IMR-90 (cell line): ENCODE results near the gene GALNT16. TPM values are rescaled to one million over a fixed set of nuclear protein-coding genes. Genes with fewer than 3 reads are reported as not detected.

Experiments used
- ATAC-seq: fragments of 200-7000 bp; cut with Tn5 transposase; 2 replicates; pipeline ENCODE4 v1.9.1; 2020; ENCODE audit warnings: low read depth, mild to moderate bottlenecking, moderate library complexity
- BruUV-seq: library from RNA; stranded (reverse); fragments of 400-500 nt; replicated peaks from 2 replicates; lab custom pipeline; 2021; lab: Mats Ljungman, UMichigan
- CTCF ChIA-PET: fragments of 300-600 bp; formaldehyde crosslinking; extraction: SDS; loops from one replicate; lab custom pipeline; 2021; ENCODE audit warnings: antibody characterized with exemption; lab: Yijun Ruan, JAX
- POLR2A ChIA-PET: fragments of 300-600 bp; sonication (Branson Sonifier 250); formaldehyde crosslinking; loops from one replicate; lab custom pipeline; 2022; ENCODE audit warnings: antibody characterized with exemption; ENCODE audit not compliant: unreplicated experiment; lab: Charles Lee
- DNase-seq: peaks from one replicate; pipeline ENCODE4 v3.0.0; 2013
- H2AFZ ChIP-seq: replicated peaks from 2 replicates; pipeline ENCODE3; 2013; ENCODE audit warnings: low read length, mild to moderate bottlenecking; ENCODE audit not compliant: poor library complexity
- H2AK5ac ChIP-seq: 2 replicates; pipeline ENCODE4 v1.6.1; 2013; ENCODE audit warnings: low read depth, low read length, inconsistent platforms
- H2AK9ac ChIP-seq: replicated peaks from 2 replicates; pipeline ENCODE3; 2013; ENCODE audit warnings: mild to moderate bottlenecking, low read depth, low read length, moderate library complexity; ENCODE audit not compliant: poor library complexity
- H2BK120ac ChIP-seq: 2 replicates; pipeline ENCODE4 v1.6.1; 2013; ENCODE audit warnings: low read depth, low read length, inconsistent platforms
- H2BK15ac ChIP-seq: 3 replicates; pipeline ENCODE4 v1.6.1; 2013; ENCODE audit warnings: low read depth, low read length, inconsistent platforms
- H2BK20ac ChIP-seq: 2 replicates; pipeline ENCODE4 v1.6.1; 2013; ENCODE audit warnings: low read depth, mild to moderate bottlenecking, inconsistent platforms, low read length, moderate library complexity
- H2BK5ac ChIP-seq: 2 replicates; pipeline ENCODE4 v1.6.1; 2013; ENCODE audit warnings: mild to moderate bottlenecking, low read depth, low read length, inconsistent platforms; ENCODE audit not compliant: poor library complexity, severe bottlenecking
- H3K14ac ChIP-seq: replicated peaks from 2 replicates; pipeline ENCODE4 v1.6.1; 2013; ENCODE audit warnings: low read depth, low read length, inconsistent platforms
- H3K18ac ChIP-seq: 2 replicates; pipeline ENCODE4 v1.6.1; 2013; ENCODE audit warnings: low read depth, low read length, control low read depth
- H3K23ac ChIP-seq: 2 replicates; pipeline ENCODE4 v1.6.1; 2013; ENCODE audit warnings: low read depth, low read length, inconsistent platforms
- H3K27ac ChIP-seq: 2 replicates; pipeline ENCODE4 v1.5.1; 2013; ENCODE audit warnings: mild to moderate bottlenecking, control low read depth, low read length; ENCODE audit not compliant: insufficient read depth
- H3K27me3 ChIP-seq: 2 replicates; pipeline ENCODE4 v1.6.1; 2013; ENCODE audit warnings: low read length; ENCODE audit not compliant: control insufficient read depth, insufficient read depth
- H3K36me3 ChIP-seq: 2 replicates; pipeline ENCODE4 v1.6.1; 2013; ENCODE audit warnings: low read length, mixed read lengths; ENCODE audit not compliant: control insufficient read depth, insufficient read depth
- H3K4ac ChIP-seq: 2 replicates; pipeline ENCODE4 v1.6.1; 2013; ENCODE audit warnings: low read depth, low read length, inconsistent platforms
- H3K4me1 ChIP-seq: 2 replicates; pipeline ENCODE4 v1.6.1; 2013; ENCODE audit warnings: low read length, mixed read lengths; ENCODE audit not compliant: control insufficient read depth, insufficient read depth
- H3K4me2 ChIP-seq: 2 replicates; pipeline ENCODE4 v1.6.1; 2013; ENCODE audit warnings: low read depth, mild to moderate bottlenecking, control low read depth, low read length, moderate library complexity
- H3K4me3 ChIP-seq: 2 replicates; pipeline ENCODE4 v1.5.1; 2013; ENCODE audit warnings: low read depth, mild to moderate bottlenecking, control low read depth, low read length, moderate library complexity; ENCODE audit not compliant: insufficient read depth
- H3K56ac ChIP-seq: 2 replicates; pipeline ENCODE4 v1.6.1; 2013; ENCODE audit warnings: low read length, inconsistent platforms; ENCODE audit not compliant: insufficient read depth; ENCODE audit errors: extremely low read depth
- H3K79me1 ChIP-seq, 2 experiments: 2 replicates each; pipeline ENCODE4 v1.6.1; 2013; ENCODE audit warnings: low read length in 2 of 2, inconsistent platforms in 1 of 2, low read depth in 1 of 2
- H3K9ac ChIP-seq: 2 replicates; pipeline ENCODE4 v1.6.1; 2013; ENCODE audit warnings: low read depth, low read length, control low read depth
- H3K9me1 ChIP-seq: 2 replicates; pipeline ENCODE4 v1.6.1; 2013; ENCODE audit warnings: low read length, inconsistent platforms; ENCODE audit not compliant: insufficient read depth
- H3K9me3 ChIP-seq: 2 replicates; pipeline ENCODE4 v1.6.1; 2013; ENCODE audit warnings: low read length; ENCODE audit not compliant: control insufficient read depth, insufficient read depth
- H4K20me1 ChIP-seq: 2 replicates; pipeline ENCODE4 v1.6.1; 2013; ENCODE audit warnings: low read length, inconsistent platforms; ENCODE audit not compliant: insufficient read depth
- H4K5ac ChIP-seq: 2 replicates; pipeline ENCODE4 v1.6.1; 2013; ENCODE audit warnings: mild to moderate bottlenecking, low read depth, low read length, control low read depth
- H4K8ac ChIP-seq, 2 experiments: 2 replicates each; pipeline ENCODE4 v1.6.1; 2013; ENCODE audit warnings: low read depth in 2 of 2, low read length in 2 of 2, control low read depth in 1 of 2, inconsistent platforms in 1 of 2
- H4K91ac ChIP-seq: 2 replicates; pipeline ENCODE4 v1.6.1; 2013; ENCODE audit warnings: low read depth, low read length, inconsistent platforms; ENCODE audit not compliant: insufficient read depth
- CEBPB ChIP-seq: IDR thresholded peaks from 2 replicates; pipeline ENCODE4 v1.6.1; 2012; ENCODE audit warnings: low read depth, low read length, improper control_type of control experiment
- CTCF ChIP-seq: conservative IDR thresholded peaks from 2 replicates; pipeline ENCODE4 v1.5.1; 2012; ENCODE audit warnings: mild to moderate bottlenecking, low read depth, low read length, improper control_type of control experiment
- ELK1 ChIP-seq: fragments of 150-350 bp; IDR thresholded peaks from 2 replicates; pipeline ENCODE4 v1.6.1; 2016; ENCODE audit warnings: low read depth, mild to moderate bottlenecking, low read length, moderate library complexity, borderline replicate concordance
- FOS ChIP-seq: fragments of 150-350 bp; IDR thresholded peaks from 2 replicates; pipeline ENCODE4 v1.6.1; 2016; ENCODE audit warnings: low read depth, low read length
- MAZ ChIP-seq: IDR thresholded peaks from 2 replicates; pipeline ENCODE4 v1.6.1; 2012; ENCODE audit warnings: low read depth, mild to moderate bottlenecking, low read length, improper control_type of control experiment, moderate library complexity, borderline replicate concordance
- MXI1 ChIP-seq: IDR thresholded peaks from 2 replicates; pipeline ENCODE4 v1.6.1; 2012; ENCODE audit warnings: low read depth, mild to moderate bottlenecking, low read length, moderate library complexity, borderline replicate concordance
- NFE2L2 ChIP-seq: fragments of 150-350 bp; IDR thresholded peaks from 2 replicates; pipeline ENCODE4 v1.6.1; 2016; ENCODE audit warnings: low read depth, mild to moderate bottlenecking, low read length
- POLR2A ChIP-seq: IDR thresholded peaks from 2 replicates; pipeline ENCODE4 v1.6.1; 2012; ENCODE audit warnings: mild to moderate bottlenecking, low read depth, low read length
- RAD21 ChIP-seq: IDR thresholded peaks from 2 replicates; pipeline ENCODE4 v1.6.1; 2012; ENCODE audit warnings: low read length, improper control_type of control experiment
- RCOR1 ChIP-seq: IDR thresholded peaks from 2 replicates; pipeline ENCODE4 v1.6.1; 2012; ENCODE audit warnings: mild to moderate bottlenecking, low read length, improper control_type of control experiment; ENCODE audit not compliant: insufficient replicate concordance
- RFX5 ChIP-seq: IDR thresholded peaks from 2 replicates; pipeline ENCODE4 v1.8.0; 2012; ENCODE audit warnings: low read depth, mild to moderate bottlenecking, low read length, moderate library complexity
- SMC3 ChIP-seq: fragments of 150-350 bp; IDR thresholded peaks from 2 replicates; pipeline ENCODE4 v1.6.1; 2016; ENCODE audit warnings: low read depth, mild to moderate bottlenecking, antibody characterized with exemption, low read length, moderate library complexity
- WGBS, 2 experiments: methylation state at CpG; one replicate each; pipeline versions ENCODE4 v1.1.5 to v1.1.7; 2013; ENCODE audit warnings: missing lambda C conversion rate in 2 of 2; ENCODE audit not compliant: insufficient read length in 1 of 2; ENCODE audit errors: extremely low coverage in 2 of 2; 5-methylcytosine and 5-hydroxymethylcytosine counted together
- dilution Hi-C: fragments of 300-500 bp; cut with HindIII; formaldehyde crosslinking; loops from one replicate; pipeline ENCODE4 v1.14.3; 2018; ENCODE audit warnings: low sequenced_read_pairs; ENCODE audit not compliant: unreplicated experiment
- in situ Hi-C: fragments of 300-500 bp; cut with MboI; formaldehyde crosslinking; loops from 3 replicates; pipeline ENCODE4 v1.14.3; 2019; ENCODE audit warnings: low sequenced_read_pairs, inconsistent platforms, mixed read lengths
- intact Hi-C: fragments of 100-400 bp; cut with micrococcal nuclease; formaldehyde crosslinking; loops from 2 replicates; pipeline ENCODE4 v1.10.0; 2022
- polyA plus RNA-seq, 3 experiments: library from polyadenylated mRNA; depleted of rRNA; stranded (reverse); fragments of >200 nt; gene quantifications; 2 replicates each; pipeline ENCODE4 v1.2.3, GENCODE V29; 2012; ENCODE audit warnings: low replicate concordance in 1 of 3
- total RNA-seq: library from RNA; depleted of rRNA; stranded (reverse); fragments of >200 nt; gene quantifications from 2 replicates; pipeline ENCODE4 v1.2.3, GENCODE V29; 2012

GALNT16 gene
- total and polyA plus RNA-seq, 2 of the 4 experiments (the other 2 are of a cell fraction), result 0.36 to 1.5 TPM

- Histone ChIP-seq H2BK5ac (no peak overlapping the region), H2AK9ac (no peak overlapping the region), H3K27me3 (no peaks in the 10 kb centered on the region), H3K14ac (no peak overlapping the region), H3K18ac (no peak overlapping the region), H3K9me3 (no peaks in the 10 kb centered on the region), H3K9ac (no peak overlapping the region), H2AFZ (no peak overlapping the region), H2AK5ac (no peak overlapping the region), H2BK20ac (no peak overlapping the region), H4K20me1 (no peaks in the 10 kb centered on the region), H3K23ac (no peak overlapping the region), H2BK120ac (no peak overlapping the region), H3K4me1 (no peaks in the 10 kb centered on the region), H3K4me3 (no peak overlapping the region), H3K4ac (no peak overlapping the region), H3K9me1 (no peaks in the 10 kb centered on the region), H3K4me2 (no peak overlapping the region), H3K27ac (no peak overlapping the region), H4K5ac (no peak overlapping the region), H3K56ac (no peak overlapping the region), H4K8ac (no peak overlapping the region), H2BK15ac (no peak overlapping the region), H4K91ac (no peak overlapping the region), H3K79me1 (0 out of 4 replicates have a peak, but pooled peaks cover 0 to 6% of the 10 kb centered on the region in 2 experiments), H3K36me3 (peaks cover 12% of the 10 kb centered on the region)
- intact Hi-C loops, result no loop called here
- no peak for TF ChIP-seq SMC3
- no peak for TF ChIP-seq CTCF
- no peak for TF ChIP-seq FOS
- no peak for TF ChIP-seq RFX5
- TF ChIP-seq RCOR1, result no peak
- no peak for TF ChIP-seq NFE2L2
- no peak for TF ChIP-seq MXI1
- TF ChIP-seq MAZ, result no peak
- no peak for TF ChIP-seq ELK1
- TF ChIP-seq POLR2A, result no peak
- TF ChIP-seq CEBPB, result no peak
- TF ChIP-seq RAD21, result no peak
- no peak for DNase-seq
- ATAC-seq, result no peak
- dilution Hi-C loops, result no loop called here
- CTCF ChIA-PET, result no interaction called here
- WGBS, 2 experiments, result no CpG with 5 or more reads among the region's 3 CpGs
- no TSS peak for BruUV-seq
- POLR2A ChIA-PET, result no interaction called here
- in situ Hi-C loops, result no loop called here
These were observed 112.2 kb downstream of the GALNT16 start for GRCh38 chr14:69372146-69372545.
